HG03175 (cell line): Measurements from ENCODE around the gene GPR68.
"Not testable (repeated sequence)": the region's sequence is repeated elsewhere in the genome, so short reads cannot be mapped to it uniquely, and the experiment has no call there.

Experiments used
- ATAC-seq: cut with Tn5 transposase; IDR thresholded peaks from one replicate; pipeline ENCODE4 v1.9.1; 2021; ENCODE audit warnings: mild to moderate bottlenecking, moderate library complexity; ENCODE audit not compliant: unreplicated experiment

Gene GPR68

GRCh38 chr14:91254461-91254860, 10.0 kb upstream of the GPR68 start:
- no peak for ATAC-seq

- ATAC-seq, result no peak
Observed at GRCh38 chr14:91253795-91254323, 9.4 kb upstream of the GPR68 start.

GRCh38 chr14:91252871-91253794, 8.6 kb upstream of the GPR68 start:
- ATAC-seq, result no peak

- no peak for ATAC-seq
Observed at GRCh38 chr14:91250912-91251311, 6.4 kb upstream of the GPR68 start.

GRCh38 chr14:91249841-91250616, 5.5 kb upstream of the GPR68 start:
- peak; percentile 90 for ATAC-seq

GRCh38 chr14:91246051-91246852, 1.7 kb upstream of the GPR68 start:
- no peak for ATAC-seq

GRCh38 chr14:91245616-91246015, 1.1 kb upstream of the GPR68 start:
- ATAC-seq, result not testable (repeated sequence)

GRCh38 chr14:91245029-91245428, 525 bp upstream of the GPR68 start:
- no peak for ATAC-seq

GRCh38 chr14:91243074-91243471, 1.4 kb downstream of the GPR68 start:
- ATAC-seq, result no peak

GRCh38 chr14:91242635-91243034, 1.9 kb downstream of the GPR68 start:
- ATAC-seq, result no peak

- peak; percentile 63 for ATAC-seq
Observed at GRCh38 chr14:91241863-91242262, 2.6 kb downstream of the GPR68 start.

GRCh38 chr14:91238661-91239060, 5.8 kb downstream of the GPR68 start:
- no peak for ATAC-seq

- ATAC-seq, result no peak
Observed at GRCh38 chr14:91238085-91238484, 6.4 kb downstream of the GPR68 start.

GRCh38 chr14:91237219-91237618, 7.3 kb downstream of the GPR68 start:
- no peak for ATAC-seq

GRCh38 chr14:91235841-91236240, 8.7 kb downstream of the GPR68 start:
- no peak for ATAC-seq

- no peak for ATAC-seq
Observed at GRCh38 chr14:91234791-91235114, 9.8 kb downstream of the GPR68 start.

- no peak for ATAC-seq
Observed at GRCh38 chr14:91233936-91234790, 10.3 kb downstream of the GPR68 start.

GRCh38 chr14:91232603-91233002, 11.9 kb downstream of the GPR68 start:
- ATAC-seq, result no peak

GRCh38 chr14:91232052-91232451, 12.5 kb downstream of the GPR68 start:
- ATAC-seq, result no peak

GRCh38 chr14:91231446-91231845, 13.1 kb downstream of the GPR68 start:
- no peak for ATAC-seq
